ENCODE measurements around the gene GP1BA. TPM values are rescaled to one million over a fixed set of nuclear protein-coding genes. Genes with fewer than 3 reads are reported as not detected.
A peak's percentile ranks its signal among the peaks of the same experiment; 100 is the strongest.

Gene GP1BA
- total RNA-seq, 2 donors from 2014 or later, result not detected

GRCh38 chr17:4936436-4936835 is 4.4 kb downstream of the GP1BA start:
- Histone ChIP-seq H3K27ac (no peak overlapping the region), H3K36me3 (peaks cover 19% of the 10 kb centered on the region), H3K4me1 (ENCODE audit: control insufficient read depth in 1 of 2, low read depth in 2 of 2) (peaks cover 17 to 30% of the 10 kb centered on the region in 2 donors), H3K4me3 (no peak overlapping the region), H3K27me3 (replicated peaks; ENCODE audit: insufficient read depth) (no peaks in the 10 kb centered on the region), H3K9me3 (no peaks in the 10 kb centered on the region)
- no peak for DNase-seq (ENCODE audit: low spot score)
- ATAC-seq (ENCODE audit: insufficient number of reproducible peaks, low FRiP score, low read depth), result no peak
- no peak for TF ChIP-seq CTCF (IDR thresholded peaks at IDR 0.05)

GRCh38 chr17:4937553-4937952 is 5.5 kb downstream of the GP1BA start:
- ATAC-seq (ENCODE audit: insufficient number of reproducible peaks, low FRiP score, low read depth) (no peak), DNase-seq (ENCODE audit: low spot score) (no peak)
- no peak for TF ChIP-seq CTCF (IDR thresholded peaks at IDR 0.05)
- Histone ChIP-seq H3K4me1 (ENCODE audit: control insufficient read depth in 1 of 2, low read depth in 2 of 2) (peaks cover 20 to 41% of the 10 kb centered on the region in 2 donors), H3K4me3 (no peak overlapping the region), H3K27me3 (replicated peaks; ENCODE audit: insufficient read depth) (no peaks in the 10 kb centered on the region), H3K27ac (no peak overlapping the region), H3K36me3 (peaks cover 21% of the 10 kb centered on the region), H3K9me3 (no peaks in the 10 kb centered on the region)

GRCh38 chr17:4938069-4938491 is 6.0 kb downstream of the GP1BA start:
- TF ChIP-seq CTCF (IDR thresholded peaks at IDR 0.05), result no peak
- ATAC-seq (ENCODE audit: insufficient number of reproducible peaks, low FRiP score, low read depth), result no peak
- H3K9me3 ChIP-seq, result no peaks in the 10 kb centered on the region
- no peak overlapping the region for H3K4me3 ChIP-seq
- H3K4me1 ChIP-seq (ENCODE audit: control insufficient read depth in 1 of 2, low read depth in 2 of 2), result peaks cover 20 to 47% of the 10 kb centered on the region in 2 donors
- no peak overlapping the region for H3K27ac ChIP-seq
- no peak for DNase-seq (ENCODE audit: low spot score)
- peaks cover 22% of the 10 kb centered on the region for H3K36me3 ChIP-seq
- no peaks in the 10 kb centered on the region for H3K27me3 ChIP-seq (replicated peaks; ENCODE audit: insufficient read depth)

- DNase-seq (ENCODE audit: low spot score) (no peak), ATAC-seq (ENCODE audit: insufficient number of reproducible peaks, low FRiP score, low read depth) (no peak)
- no peaks in the 10 kb centered on the region for H3K27me3 ChIP-seq (replicated peaks; ENCODE audit: insufficient read depth)
- H3K27ac ChIP-seq, result peak overlapping the region; percentile 76 to 95
- H3K9me3 ChIP-seq, result no peaks in the 10 kb centered on the region
- peaks cover 20 to 54% of the 10 kb centered on the region in 2 donors for H3K4me1 ChIP-seq (ENCODE audit: control insufficient read depth in 1 of 2, low read depth in 2 of 2)
- peak overlapping the region; percentile 92 for H3K4me3 ChIP-seq
- TF ChIP-seq CTCF (IDR thresholded peaks at IDR 0.05), result no peak
- H3K36me3 ChIP-seq, result peaks cover 22% of the 10 kb centered on the region
Observed at GRCh38 chr17:4938688-4939545, 6.8 kb downstream of the GP1BA start.

DNA sequence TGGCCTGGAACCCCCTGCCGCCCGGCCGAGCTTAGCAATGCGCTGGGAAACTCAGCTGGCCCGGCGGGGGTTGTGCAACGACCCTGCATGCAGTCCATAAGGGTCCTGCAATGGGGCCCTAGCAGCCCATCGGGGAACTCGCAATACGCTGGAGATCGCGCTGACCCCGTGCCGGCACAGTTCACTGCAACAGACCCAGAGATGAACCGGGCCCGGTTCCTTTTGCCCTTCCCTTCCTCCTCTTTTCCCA is 7.4 kb downstream of the GP1BA start:
- no peaks in the 10 kb centered on the region for H3K9me3 ChIP-seq
- peaks cover 21 to 54% of the 10 kb centered on the region in 2 donors for H3K4me1 ChIP-seq (ENCODE audit: control insufficient read depth in 1 of 2, low read depth in 2 of 2)
- TF ChIP-seq CTCF (IDR thresholded peaks at IDR 0.05), result no peak

More for the DNA sequence above, 7.4 kb downstream of the GP1BA start:
- H3K36me3 ChIP-seq, result peaks cover 22% of the 10 kb centered on the region
- no peaks in the 10 kb centered on the region for H3K27me3 ChIP-seq (replicated peaks; ENCODE audit: insufficient read depth)
- DNase-seq (ENCODE audit: low spot score), result no peak
- no peak for ATAC-seq (ENCODE audit: insufficient number of reproducible peaks, low FRiP score, low read depth)
- peak overlapping the region; percentile 92 for H3K4me3 ChIP-seq
- H3K27ac ChIP-seq, result peak overlapping the region; percentile 76 to 95

Data from thoracic aorta (tissue), 2 donors.